Measurements from ENCODE around the gene MFSD11.

- TF ChIP-seq CTCF (IDR thresholded peaks at IDR 0.05): no peak
- TF ChIP-seq POLR2AphosphoS5 (IDR thresholded peaks at IDR 0.05): no peak
- TF ChIP-seq POLR2A (IDR thresholded peaks at IDR 0.05): no peak
These were observed 14.1 kb downstream of the MFSD11 start for GRCh38 chr17:76752006-76752405.
